HUES64 (cell line): ENCODE measurements around the gene MMAB.
A peak's percentile ranks its signal among the peaks of the same experiment; 100 is the strongest.

Source experiments
- H3K27ac ChIP-seq: 2 replicates; pipeline ENCODE4 v1.7.0; 2013; ENCODE audit warnings: low read depth, low read length, inconsistent platforms
- H3K27me3 ChIP-seq: 2 replicates; pipeline ENCODE4 v1.6.1; 2013; ENCODE audit warnings: mild to moderate bottlenecking, low read length; ENCODE audit not compliant: insufficient read depth
- H3K36me3 ChIP-seq: 2 replicates; pipeline ENCODE4 v1.6.1; 2013; ENCODE audit warnings: mild to moderate bottlenecking, low read length; ENCODE audit not compliant: insufficient read depth
- H3K4me1 ChIP-seq: 2 replicates; pipeline ENCODE4 v1.6.1; 2013; ENCODE audit warnings: mild to moderate bottlenecking, low read length, moderate library complexity; ENCODE audit not compliant: insufficient read depth
- H3K4me3 ChIP-seq: 2 replicates; pipeline ENCODE4 v1.5.1; 2013; ENCODE audit warnings: mild to moderate bottlenecking, low read length, moderate library complexity
- H3K9ac ChIP-seq: 2 replicates; pipeline ENCODE4 v1.6.1; 2013; ENCODE audit warnings: mild to moderate bottlenecking, low read depth, low read length
- H3K9me3 ChIP-seq: 2 replicates; pipeline ENCODE4 v1.6.1; 2013; ENCODE audit warnings: low read depth, low read length; ENCODE audit not compliant: insufficient read depth
- WGBS: fragments of 150-250, 120-280 bp; methylation state at CpG from one replicate; pipeline ENCODE4 v1.1.7; 2013; ENCODE audit warnings: missing lambda C conversion rate; 5-methylcytosine and 5-hydroxymethylcytosine counted together

Gene MMAB

DNA sequence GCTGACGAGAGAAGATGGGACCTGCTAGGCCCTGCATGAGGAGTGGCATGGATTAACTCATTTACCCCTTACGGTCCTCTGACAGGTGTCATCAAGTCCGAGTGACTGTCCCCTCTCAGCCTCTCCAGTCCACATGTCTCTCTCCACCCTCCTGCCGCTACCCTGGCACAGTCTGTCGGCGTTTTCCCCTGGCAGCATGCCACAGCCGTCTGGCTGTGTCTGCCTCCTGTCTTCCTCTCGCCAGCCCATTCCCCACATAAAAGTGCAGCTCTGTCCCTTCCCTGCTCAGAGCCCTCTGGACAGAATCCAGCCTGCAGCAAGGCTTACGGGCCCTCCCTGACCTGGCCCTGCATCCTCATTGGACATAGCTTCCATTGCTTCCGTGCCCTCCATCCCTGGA is 50.2 kb downstream of the MMAB start:
- WGBS = 94% methylated on average over 10 of the region's 10 CpGs
- Histone ChIP-seq H3K9me3 (no peaks in the 10 kb centered on the region), H3K27me3 (no peaks in the 10 kb centered on the region), H3K36me3 (peaks cover 33% of the 10 kb centered on the region), H3K4me3 (no peak overlapping the region), H3K9ac (no peak overlapping the region), H3K27ac (no peak overlapping the region), H3K4me1 (peaks cover 25% of the 10 kb centered on the region)

DNA sequence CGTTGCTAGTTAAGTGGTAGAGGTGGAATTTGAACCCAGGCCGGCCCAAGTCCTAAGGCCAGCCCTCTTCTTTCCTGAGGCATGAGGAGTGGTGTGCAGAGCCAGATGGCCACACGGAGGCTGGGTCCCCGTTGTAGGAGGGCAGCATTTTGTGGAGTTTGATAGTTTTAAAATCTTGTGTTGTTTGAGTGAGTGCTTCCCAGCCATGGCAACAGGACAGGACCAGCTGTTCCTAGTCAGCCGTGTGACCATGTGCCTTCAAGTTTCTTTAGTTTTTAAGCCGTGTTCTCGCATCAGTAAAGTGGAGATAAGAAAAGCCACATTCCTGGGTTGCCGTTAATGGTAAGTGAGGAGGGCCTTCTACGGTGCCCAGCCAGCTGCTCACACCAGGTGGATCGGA is 51.5 kb downstream of the MMAB start:
- Histone ChIP-seq H3K36me3 (peaks cover 45% of the 10 kb centered on the region), H3K9me3 (no peaks in the 10 kb centered on the region), H3K27me3 (no peaks in the 10 kb centered on the region), H3K4me1 (peaks cover 25% of the 10 kb centered on the region), H3K9ac (no peak overlapping the region), H3K4me3 (no peak overlapping the region), H3K27ac (no peak overlapping the region)
- WGBS = 91% methylated on average over 10 of the region's 10 CpGs

DNA sequence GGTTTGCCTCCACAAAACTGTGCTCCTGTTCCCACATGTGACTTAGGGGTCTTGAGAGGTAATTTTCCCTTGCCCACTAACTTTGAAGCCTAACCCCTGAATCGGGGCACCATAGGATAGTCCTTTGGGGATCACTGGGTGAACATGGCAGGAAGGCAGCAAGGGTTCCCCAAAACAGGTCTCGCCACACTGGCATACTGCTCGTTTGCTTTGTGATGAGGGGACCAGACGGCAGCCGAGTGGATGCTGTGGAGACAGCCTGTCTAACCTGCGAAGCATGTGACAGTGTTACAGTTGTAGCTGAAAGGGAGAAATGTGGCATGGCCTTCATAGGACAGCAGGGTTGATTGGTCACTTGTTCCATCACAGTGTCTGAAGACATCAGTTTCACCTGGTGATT is 53.5 kb downstream of the MMAB start:
- Histone ChIP-seq H3K36me3 (peaks cover 51% of the 10 kb centered on the region), H3K4me3 (no peak overlapping the region), H3K9me3 (no peaks in the 10 kb centered on the region), H3K9ac (no peak overlapping the region), H3K4me1 (peaks cover 16% of the 10 kb centered on the region), H3K27ac (no peak overlapping the region), H3K27me3 (no peaks in the 10 kb centered on the region)
- 78% methylated on average over 6 of the region's 6 CpGs for WGBS

DNA sequence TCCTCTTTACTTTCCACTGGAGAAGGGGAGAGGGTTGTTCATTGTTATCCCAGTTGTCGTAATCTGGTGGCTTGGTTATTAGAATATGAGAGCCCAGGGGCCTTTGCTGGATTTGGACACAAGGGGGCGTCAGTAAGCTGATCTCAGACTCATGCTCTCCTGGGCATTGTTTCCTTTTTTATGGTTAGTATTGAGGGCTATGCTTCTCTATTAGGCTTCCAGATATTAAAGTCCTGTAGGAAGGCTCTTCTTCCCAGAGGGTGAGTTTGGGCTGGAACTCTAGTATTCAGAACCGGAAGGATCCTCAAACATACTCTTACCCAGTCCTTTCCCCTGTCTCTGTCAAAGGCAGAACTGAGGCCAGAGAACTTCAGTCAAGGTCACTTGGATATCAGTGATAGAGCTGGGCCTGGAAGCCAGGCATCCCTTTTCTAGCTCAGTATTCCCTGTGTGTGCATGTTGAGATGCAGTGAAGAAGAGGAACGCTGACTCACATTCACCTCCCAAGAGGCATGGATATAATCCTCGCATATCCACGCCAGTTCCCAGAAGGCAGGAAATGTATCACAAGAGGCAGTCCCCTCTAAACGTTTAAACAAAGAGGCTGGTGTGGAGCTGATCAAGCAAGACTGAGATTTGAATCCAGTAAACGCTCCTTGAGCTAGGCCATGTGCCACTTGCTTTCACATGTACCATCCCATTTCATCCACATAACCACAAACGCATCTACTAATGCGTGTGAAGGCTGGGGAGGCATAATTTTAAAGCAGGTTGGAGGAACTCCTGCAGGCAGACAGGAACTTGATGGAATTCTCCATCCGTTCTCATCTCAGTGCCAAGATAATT is 54.3 kb downstream of the MMAB start:
- Histone ChIP-seq H3K4me3 (no peak overlapping the region), H3K27ac (peak overlapping the region; percentile 11; the same call in 1 of the 2 replicates), H3K9me3 (no peaks in the 10 kb centered on the region), H3K36me3 (peaks cover 51% of the 10 kb centered on the region), H3K27me3 (no peaks in the 10 kb centered on the region), H3K4me1 (peaks cover 8% of the 10 kb centered on the region), H3K9ac (no peak overlapping the region)
- WGBS = 71% methylated on average over 11 of the region's 11 CpGs

GRCh38 chr12:109517619-109518018 is 55.7 kb downstream of the MMAB start:
- peaks cover 48% of the 10 kb centered on the region for H3K36me3 ChIP-seq
- no peak overlapping the region for H3K4me3 ChIP-seq
- no peaks in the 10 kb centered on the region for H3K9me3 ChIP-seq
- no peak overlapping the region for H3K27ac ChIP-seq
- no peaks in the 10 kb centered on the region for H3K27me3 ChIP-seq
- 91% methylated on average over 6 of the region's 6 CpGs for WGBS
- peaks cover 8% of the 10 kb centered on the region; the same call in 1 of the 2 replicates for H3K4me1 ChIP-seq
- H3K9ac ChIP-seq = no peak overlapping the region

GRCh38 chr12:109513977-109514376 is 59.3 kb downstream of the MMAB start:
- Histone ChIP-seq H3K9ac (no peak overlapping the region), H3K27ac (no peak overlapping the region), H3K4me3 (no peak overlapping the region), H3K27me3 (no peaks in the 10 kb centered on the region), H3K4me1 (peaks cover 2% of the 10 kb centered on the region; the same call in 1 of the 2 replicates), H3K36me3 (peaks cover 53% of the 10 kb centered on the region), H3K9me3 (no peaks in the 10 kb centered on the region)
- 93% methylated on average over 4 of the region's 4 CpGs for WGBS

DNA sequence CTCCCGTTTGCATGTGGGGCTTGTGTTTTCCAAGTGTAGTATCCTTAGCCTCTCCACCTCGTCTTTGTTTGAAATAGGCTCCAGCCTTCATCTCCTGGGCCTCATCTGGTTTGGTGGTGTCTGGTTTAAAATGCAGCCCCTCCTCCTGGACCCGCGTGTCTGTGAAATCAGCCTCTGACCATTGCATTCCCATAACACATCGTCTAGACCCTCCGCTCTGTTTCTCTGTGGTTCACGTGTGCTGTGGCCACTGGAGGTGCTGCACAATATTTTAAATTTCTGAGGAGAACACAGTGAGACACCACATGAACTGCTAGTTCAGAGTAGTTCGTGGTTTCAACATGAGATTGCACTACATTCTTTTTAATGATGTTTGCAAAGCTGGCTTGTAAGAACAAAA is 60.3 kb downstream of the MMAB start:
- no peak overlapping the region for H3K9ac ChIP-seq
- no peaks in the 10 kb centered on the region for H3K9me3 ChIP-seq
- H3K27me3 ChIP-seq = no peaks in the 10 kb centered on the region
- peaks cover 59% of the 10 kb centered on the region for H3K36me3 ChIP-seq
- no peaks in the 10 kb centered on the region for H3K4me1 ChIP-seq
- WGBS = 90% methylated on average over 8 of the region's 8 CpGs
- no peak overlapping the region for H3K27ac ChIP-seq
- no peak overlapping the region for H3K4me3 ChIP-seq

DNA sequence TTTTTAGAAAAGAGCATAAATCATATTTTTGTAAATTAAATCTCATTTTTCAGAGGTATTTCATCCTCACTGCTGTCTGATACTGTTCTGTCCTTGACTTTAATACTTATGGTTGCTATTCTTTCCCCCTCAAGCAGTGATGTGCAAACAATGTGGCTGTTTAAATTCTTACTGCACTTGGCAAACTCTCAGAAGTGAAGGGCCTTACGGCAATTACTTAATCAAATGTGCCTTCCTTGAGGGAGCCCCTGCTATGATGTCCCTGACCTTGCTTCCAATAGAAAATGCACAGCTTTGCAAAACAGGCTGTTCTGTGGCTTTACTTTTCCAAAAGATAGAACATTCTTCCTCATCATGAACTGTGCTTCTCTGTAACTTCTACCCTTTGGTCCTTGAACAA is 60.7 kb downstream of the MMAB start:
- 96% methylated on average over 1 of the region's 1 CpG for WGBS
- Histone ChIP-seq H3K27me3 (no peaks in the 10 kb centered on the region), H3K9ac (no peak overlapping the region), H3K4me3 (no peak overlapping the region), H3K27ac (no peak overlapping the region), H3K4me1 (no peaks in the 10 kb centered on the region), H3K9me3 (no peaks in the 10 kb centered on the region), H3K36me3 (peaks cover 59% of the 10 kb centered on the region)

GRCh38 chr12:109510196-109510595 is 63.1 kb downstream of the MMAB start:
- Histone ChIP-seq H3K27me3 (no peaks in the 10 kb centered on the region), H3K4me1 (no peaks in the 10 kb centered on the region), H3K4me3 (no peak overlapping the region), H3K36me3 (peaks cover 66% of the 10 kb centered on the region), H3K9me3 (no peaks in the 10 kb centered on the region), H3K27ac (no peak overlapping the region), H3K9ac (no peak overlapping the region)
- 94% methylated on average over 15 of the region's 15 CpGs for WGBS

DNA sequence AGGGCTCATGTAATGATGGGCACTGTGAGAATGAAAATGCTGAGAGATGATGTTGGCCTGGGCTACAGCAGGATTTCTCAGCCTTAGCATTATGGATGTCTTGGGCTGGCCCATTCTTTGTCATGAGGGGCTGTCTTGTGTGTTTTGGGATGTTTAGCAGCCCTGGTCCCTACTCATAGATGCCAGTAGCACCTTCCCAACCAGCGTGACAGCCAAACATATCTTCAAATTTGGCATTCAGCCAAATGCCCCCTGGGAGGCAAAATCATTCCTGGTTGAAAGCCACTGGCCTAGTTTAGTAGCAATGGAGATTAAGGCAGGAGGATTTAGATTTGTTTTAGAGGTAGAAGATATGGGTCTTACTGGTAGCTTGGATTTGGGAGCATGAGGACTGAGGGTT is 69.2 kb downstream of the MMAB start:
- no peak overlapping the region for H3K27ac ChIP-seq
- peaks cover 88% of the 10 kb centered on the region for H3K36me3 ChIP-seq
- H3K4me3 ChIP-seq = no peak overlapping the region
- H3K27me3 ChIP-seq = no peaks in the 10 kb centered on the region
- H3K9me3 ChIP-seq = no peaks in the 10 kb centered on the region
- no peaks in the 10 kb centered on the region for H3K4me1 ChIP-seq
- WGBS = 100% methylated on average over 1 of the region's 1 CpG
- no peak overlapping the region for H3K9ac ChIP-seq
